ENCODE measurements around the gene FAM110A. TPM values are rescaled to one million over a fixed set of nuclear protein-coding genes. Genes with fewer than 3 reads are reported as not detected.

Gene FAM110A
- total RNA-seq, 1 experiment from 2014 or later = 11.7 TPM

DNA sequence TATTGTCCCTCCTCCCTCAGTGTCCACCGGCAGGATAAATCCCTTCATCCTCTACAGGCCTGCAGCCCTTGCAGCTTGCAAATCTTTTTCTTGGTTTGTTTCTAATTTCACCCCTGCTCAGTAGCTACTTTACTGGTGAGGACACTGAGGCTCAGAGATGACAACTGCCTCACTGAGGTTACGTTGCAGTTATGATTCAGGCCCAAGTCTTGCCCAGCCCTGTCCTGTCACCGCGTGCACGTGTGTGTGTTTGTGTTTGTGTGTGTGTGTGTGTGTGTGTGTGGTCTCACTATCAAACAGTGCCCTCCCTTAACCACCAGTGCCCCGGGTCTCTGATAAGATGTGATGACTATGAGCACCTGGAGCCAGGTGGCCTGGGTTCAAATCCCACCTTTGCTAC lies 21.1 kb downstream of the FAM110A start:
- no peak overlapping the region for H3K4me3 ChIP-seq (ENCODE audit: low read depth, low read length, poor library complexity, severe bottlenecking)
- BruUV-seq (replicated peaks) = no TSS peak
- H3K27me3 ChIP-seq (replicated peaks; ENCODE audit: insufficient read depth, low read depth, low read length, poor library complexity) = no peaks in the 10 kb centered on the region
- H3K9me3 ChIP-seq (ENCODE audit: low read depth, low read length, poor library complexity, severe bottlenecking) = no peaks in the 10 kb centered on the region
- no peak for TF ChIP-seq EZH2 (IDR thresholded peaks at IDR 0.05; ENCODE audit: borderline replicate concordance, low read depth, low read length, poor library complexity, severe bottlenecking)
- TF ChIP-seq, protein P1, sequence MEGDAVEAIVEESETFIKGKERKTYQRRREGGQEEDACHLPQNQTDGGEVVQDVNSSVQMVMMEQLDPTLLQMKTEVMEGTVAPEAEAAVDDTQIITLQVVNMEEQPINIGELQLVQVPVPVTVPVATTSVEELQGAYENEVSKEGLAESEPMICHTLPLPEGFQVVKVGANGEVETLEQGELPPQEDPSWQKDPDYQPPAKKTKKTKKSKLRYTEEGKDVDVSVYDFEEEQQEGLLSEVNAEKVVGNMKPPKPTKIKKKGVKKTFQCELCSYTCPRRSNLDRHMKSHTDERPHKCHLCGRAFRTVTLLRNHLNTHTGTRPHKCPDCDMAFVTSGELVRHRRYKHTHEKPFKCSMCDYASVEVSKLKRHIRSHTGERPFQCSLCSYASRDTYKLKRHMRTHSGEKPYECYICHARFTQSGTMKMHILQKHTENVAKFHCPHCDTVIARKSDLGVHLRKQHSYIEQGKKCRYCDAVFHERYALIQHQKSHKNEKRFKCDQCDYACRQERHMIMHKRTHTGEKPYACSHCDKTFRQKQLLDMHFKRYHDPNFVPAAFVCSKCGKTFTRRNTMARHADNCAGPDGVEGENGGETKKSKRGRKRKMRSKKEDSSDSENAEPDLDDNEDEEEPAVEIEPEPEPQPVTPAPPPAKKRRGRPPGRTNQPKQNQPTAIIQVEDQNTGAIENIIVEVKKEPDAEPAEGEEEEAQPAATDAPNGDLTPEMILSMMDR (conservative IDR thresholded peaks at IDR 0.05; ENCODE audit: low read depth, low read length) = no peak
- H3K27ac ChIP-seq (ENCODE audit: low read depth, low read length, poor library complexity, severe bottlenecking) = no peak overlapping the region
- ChIA-PET CTCF (interaction anchor here (0.6 kb wide), 1 partner anchor 209 kb away, joined by 3 read pairs; no protein-coding TSS in a partner anchor), POLR2A (ENCODE audit: low non-redundant PET) (no interaction called here)
- no peaks in the 10 kb centered on the region for H3K36me3 ChIP-seq (ENCODE audit: insufficient read depth, low read length, poor library complexity, severe bottlenecking)
- intact Hi-C loops (cut with micrococcal nuclease; ENCODE audit: unreplicated experiment) = no loop called here
- no peaks in the 10 kb centered on the region for H3K4me1 ChIP-seq (ENCODE audit: insufficient read depth, low read length, poor library complexity, severe bottlenecking)
- DNase-seq (ENCODE audit: low spot score) = no peak

DNA sequence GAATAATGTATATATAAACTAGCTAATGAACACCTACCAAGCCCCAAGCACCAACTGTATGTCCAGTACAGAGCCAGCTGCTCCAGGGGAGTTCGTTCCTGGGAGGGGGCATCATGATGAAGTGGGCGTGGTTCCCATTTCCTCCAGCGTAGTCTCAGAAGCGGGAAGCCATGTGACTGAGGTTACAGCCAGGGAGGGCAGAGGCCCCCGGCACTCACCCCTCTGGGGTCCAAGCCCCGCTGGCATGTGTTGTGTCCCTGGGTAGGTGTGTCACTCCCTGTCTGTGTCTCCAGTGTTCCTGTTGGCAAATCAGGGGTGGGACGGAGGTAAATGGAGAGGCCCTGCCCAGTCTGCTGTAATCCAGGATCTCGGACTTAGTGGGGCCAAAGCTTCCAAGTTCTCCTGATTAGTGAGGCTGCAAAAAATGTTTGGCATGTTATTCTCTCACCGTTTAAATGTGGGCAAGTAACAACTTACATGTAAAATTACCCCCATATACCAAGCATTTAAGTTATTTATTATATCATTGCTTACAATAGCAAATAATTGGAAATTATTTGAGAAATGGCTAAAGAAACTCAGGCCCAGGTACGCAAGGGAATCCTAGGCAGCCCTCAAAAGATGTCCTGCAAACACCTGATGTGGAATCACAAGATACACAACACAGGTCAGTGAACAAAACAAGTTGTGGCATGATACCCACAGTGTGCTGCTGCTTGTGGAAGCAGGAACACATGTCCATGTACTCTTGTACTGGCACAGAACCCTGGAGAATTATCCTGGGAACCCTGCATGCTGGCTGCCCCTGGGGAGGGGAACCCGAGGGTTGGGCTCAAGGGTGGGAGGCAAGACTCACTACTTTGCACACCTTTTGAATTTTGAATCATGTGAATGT lies 22.2 kb downstream of the FAM110A start:
- intact Hi-C loops (cut with micrococcal nuclease; ENCODE audit: unreplicated experiment) = no loop called here

DNA sequence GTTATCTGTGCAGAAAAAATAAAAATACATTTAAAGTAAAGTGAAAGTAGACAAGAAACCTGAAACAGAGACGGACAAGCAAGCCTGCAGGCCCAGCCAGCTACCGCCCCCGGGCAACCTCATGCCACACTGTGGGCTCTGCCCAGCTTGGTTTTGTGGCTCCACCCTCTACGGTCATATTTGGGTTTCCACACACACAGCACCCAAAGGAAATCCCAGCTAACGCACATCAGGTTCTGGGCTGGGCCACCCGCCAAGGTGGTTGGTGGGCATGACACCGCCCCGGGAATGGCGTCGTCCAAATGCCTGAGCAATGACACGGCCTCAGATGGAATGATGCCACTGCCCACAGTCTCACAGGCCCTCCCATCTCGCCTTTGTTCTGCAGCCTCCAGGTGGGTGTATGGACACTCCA lies 22.9 kb downstream of the FAM110A start:
- no peaks in the 10 kb centered on the region for H3K27me3 ChIP-seq (replicated peaks; ENCODE audit: insufficient read depth, low read depth, low read length, poor library complexity)
- no peaks in the 10 kb centered on the region for H3K9me3 ChIP-seq (ENCODE audit: low read depth, low read length, poor library complexity, severe bottlenecking)
- no peaks in the 10 kb centered on the region for H3K36me3 ChIP-seq (ENCODE audit: insufficient read depth, low read length, poor library complexity, severe bottlenecking)
- intact Hi-C loops (cut with micrococcal nuclease; ENCODE audit: unreplicated experiment) = no loop called here
- TF ChIP-seq EZH2 (IDR thresholded peaks at IDR 0.05; ENCODE audit: borderline replicate concordance, low read depth, low read length, poor library complexity, severe bottlenecking) = no peak
- TF ChIP-seq, protein P1 (conservative IDR thresholded peaks at IDR 0.05; ENCODE audit: low read depth, low read length) = no peak
- ChIA-PET POLR2A (ENCODE audit: low non-redundant PET) (no interaction called here), CTCF (no interaction called here)
- H3K4me3 ChIP-seq (ENCODE audit: low read depth, low read length, poor library complexity, severe bottlenecking) = no peak overlapping the region
- DNase-seq (ENCODE audit: low spot score) = no peak
- H3K27ac ChIP-seq (ENCODE audit: low read depth, low read length, poor library complexity, severe bottlenecking) = no peak overlapping the region
- BruUV-seq (replicated peaks) = no TSS peak
- no peaks in the 10 kb centered on the region for H3K4me1 ChIP-seq (ENCODE audit: insufficient read depth, low read length, poor library complexity, severe bottlenecking)

More for the DNA sequence above, 22.2 kb downstream of the FAM110A start:
- Histone ChIP-seq H3K27ac (ENCODE audit: low read depth, low read length, poor library complexity, severe bottlenecking) (no peak overlapping the region), H3K9me3 (ENCODE audit: low read depth, low read length, poor library complexity, severe bottlenecking) (no peaks in the 10 kb centered on the region), H3K4me1 (ENCODE audit: insufficient read depth, low read length, poor library complexity, severe bottlenecking) (no peaks in the 10 kb centered on the region), H3K36me3 (ENCODE audit: insufficient read depth, low read length, poor library complexity, severe bottlenecking) (no peaks in the 10 kb centered on the region), H3K4me3 (ENCODE audit: low read depth, low read length, poor library complexity, severe bottlenecking) (no peak overlapping the region), H3K27me3 (replicated peaks; ENCODE audit: insufficient read depth, low read depth, low read length, poor library complexity) (no peaks in the 10 kb centered on the region)
- ChIA-PET CTCF (no interaction called here), POLR2A (ENCODE audit: low non-redundant PET) (no interaction called here)
- no peak for TF ChIP-seq EZH2 (IDR thresholded peaks at IDR 0.05; ENCODE audit: borderline replicate concordance, low read depth, low read length, poor library complexity, severe bottlenecking)
- TF ChIP-seq, protein P1 (conservative IDR thresholded peaks at IDR 0.05; ENCODE audit: low read depth, low read length) = no peak
- no TSS peak for BruUV-seq (replicated peaks)
- no peak for DNase-seq (ENCODE audit: low spot score)

All from A673 (cell line).